ENCODE measurements around the gene LAMB2.

DNA sequence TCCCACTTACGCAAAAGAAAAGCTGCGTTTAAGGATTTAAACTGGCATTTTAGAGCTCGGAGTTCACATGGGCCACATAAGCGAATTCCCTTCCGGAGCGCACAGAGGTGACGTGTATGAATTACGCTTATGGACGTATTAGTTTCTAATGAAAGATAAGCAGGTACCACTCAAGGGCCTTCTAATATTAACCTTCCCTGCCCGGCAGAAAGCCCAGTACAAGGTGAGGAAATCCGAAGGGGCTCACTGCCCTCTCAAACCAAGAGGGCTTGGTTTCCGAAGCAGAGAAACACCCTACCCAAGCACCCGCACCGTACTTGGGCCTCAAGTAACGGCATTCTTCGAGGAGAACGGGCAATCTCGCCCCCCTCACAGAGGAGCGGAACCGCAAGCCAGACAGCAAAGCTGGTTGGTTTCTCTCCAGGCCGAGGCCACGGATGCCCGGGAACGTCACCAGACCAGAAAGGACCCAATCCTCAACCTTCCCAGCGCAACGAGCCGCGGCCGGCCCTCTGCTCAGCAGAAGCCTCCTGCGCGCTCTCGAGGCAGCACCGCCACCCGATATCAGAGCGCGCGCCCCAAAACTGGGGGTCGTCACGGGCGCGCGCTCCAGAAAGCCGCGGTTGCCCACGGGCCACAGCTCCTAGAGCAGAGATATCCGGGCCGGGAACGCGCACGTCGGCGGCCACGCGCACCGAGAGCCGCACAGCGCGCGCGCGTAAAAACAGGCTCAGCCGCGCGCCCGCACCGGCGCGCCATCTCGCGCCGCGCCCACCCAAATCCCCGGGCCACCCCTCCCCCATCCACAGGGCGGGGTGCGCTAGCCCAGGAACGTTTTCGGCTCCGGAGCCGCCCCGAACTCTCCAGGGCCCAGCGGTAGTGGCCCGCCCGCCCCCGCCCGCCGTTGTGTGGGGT lies 39.7 kb downstream of the LAMB2 start:
- TF ChIP-seq, protein P1, sequence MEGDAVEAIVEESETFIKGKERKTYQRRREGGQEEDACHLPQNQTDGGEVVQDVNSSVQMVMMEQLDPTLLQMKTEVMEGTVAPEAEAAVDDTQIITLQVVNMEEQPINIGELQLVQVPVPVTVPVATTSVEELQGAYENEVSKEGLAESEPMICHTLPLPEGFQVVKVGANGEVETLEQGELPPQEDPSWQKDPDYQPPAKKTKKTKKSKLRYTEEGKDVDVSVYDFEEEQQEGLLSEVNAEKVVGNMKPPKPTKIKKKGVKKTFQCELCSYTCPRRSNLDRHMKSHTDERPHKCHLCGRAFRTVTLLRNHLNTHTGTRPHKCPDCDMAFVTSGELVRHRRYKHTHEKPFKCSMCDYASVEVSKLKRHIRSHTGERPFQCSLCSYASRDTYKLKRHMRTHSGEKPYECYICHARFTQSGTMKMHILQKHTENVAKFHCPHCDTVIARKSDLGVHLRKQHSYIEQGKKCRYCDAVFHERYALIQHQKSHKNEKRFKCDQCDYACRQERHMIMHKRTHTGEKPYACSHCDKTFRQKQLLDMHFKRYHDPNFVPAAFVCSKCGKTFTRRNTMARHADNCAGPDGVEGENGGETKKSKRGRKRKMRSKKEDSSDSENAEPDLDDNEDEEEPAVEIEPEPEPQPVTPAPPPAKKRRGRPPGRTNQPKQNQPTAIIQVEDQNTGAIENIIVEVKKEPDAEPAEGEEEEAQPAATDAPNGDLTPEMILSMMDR (IDR thresholded peaks at IDR 0.05; ENCODE audit: insufficient read depth, low read length): no peak
- TF ChIP-seq POLR2AphosphoS5 (IDR thresholded peaks at IDR 0.05; ENCODE audit: low read depth): peak; percentile 27; the same call in 1 of the 2 replicates
- TF ChIP-seq, protein P2, sequence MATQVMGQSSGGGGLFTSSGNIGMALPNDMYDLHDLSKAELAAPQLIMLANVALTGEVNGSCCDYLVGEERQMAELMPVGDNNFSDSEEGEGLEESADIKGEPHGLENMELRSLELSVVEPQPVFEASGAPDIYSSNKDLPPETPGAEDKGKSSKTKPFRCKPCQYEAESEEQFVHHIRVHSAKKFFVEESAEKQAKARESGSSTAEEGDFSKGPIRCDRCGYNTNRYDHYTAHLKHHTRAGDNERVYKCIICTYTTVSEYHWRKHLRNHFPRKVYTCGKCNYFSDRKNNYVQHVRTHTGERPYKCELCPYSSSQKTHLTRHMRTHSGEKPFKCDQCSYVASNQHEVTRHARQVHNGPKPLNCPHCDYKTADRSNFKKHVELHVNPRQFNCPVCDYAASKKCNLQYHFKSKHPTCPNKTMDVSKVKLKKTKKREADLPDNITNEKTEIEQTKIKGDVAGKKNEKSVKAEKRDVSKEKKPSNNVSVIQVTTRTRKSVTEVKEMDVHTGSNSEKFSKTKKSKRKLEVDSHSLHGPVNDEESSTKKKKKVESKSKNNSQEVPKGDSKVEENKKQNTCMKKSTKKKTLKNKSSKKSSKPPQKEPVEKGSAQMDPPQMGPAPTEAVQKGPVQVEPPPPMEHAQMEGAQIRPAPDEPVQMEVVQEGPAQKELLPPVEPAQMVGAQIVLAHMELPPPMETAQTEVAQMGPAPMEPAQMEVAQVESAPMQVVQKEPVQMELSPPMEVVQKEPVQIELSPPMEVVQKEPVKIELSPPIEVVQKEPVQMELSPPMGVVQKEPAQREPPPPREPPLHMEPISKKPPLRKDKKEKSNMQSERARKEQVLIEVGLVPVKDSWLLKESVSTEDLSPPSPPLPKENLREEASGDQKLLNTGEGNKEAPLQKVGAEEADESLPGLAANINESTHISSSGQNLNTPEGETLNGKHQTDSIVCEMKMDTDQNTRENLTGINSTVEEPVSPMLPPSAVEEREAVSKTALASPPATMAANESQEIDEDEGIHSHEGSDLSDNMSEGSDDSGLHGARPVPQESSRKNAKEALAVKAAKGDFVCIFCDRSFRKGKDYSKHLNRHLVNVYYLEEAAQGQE (IDR thresholded peaks at IDR 0.05; ENCODE audit: insufficient replicate concordance, low read depth): no peak
